Kidney epithelial cell (primary cell): ENCODE measurements around the gene HSD11B1L. TPM values are rescaled to one million over a fixed set of nuclear protein-coding genes. Genes with fewer than 3 reads are reported as not detected.
A peak's percentile ranks its signal among the peaks of the same experiment; 100 is the strongest.

Experiments used
- DNase-seq: peaks from one replicate; pipeline ENCODE4 v3.0.0-alpha.2; 2010; ENCODE audit warnings: low read depth
- H3K27me3 ChIP-seq: 2 replicates; pipeline ENCODE4 v1.6.0; 2011; ENCODE audit warnings: low read length; ENCODE audit not compliant: control insufficient read depth, insufficient read depth
- H3K36me3 ChIP-seq: 2 replicates; pipeline ENCODE4 v1.5.1; 2011; ENCODE audit warnings: low read length; ENCODE audit not compliant: control insufficient read depth, insufficient read depth
- H3K4me3 ChIP-seq: 2 replicates; pipeline ENCODE4 v1.5.1; 2011; ENCODE audit warnings: low read depth, mild to moderate bottlenecking, control low read depth, low read length
- CTCF ChIP-seq: IDR thresholded peaks from 2 replicates; pipeline ENCODE4 v1.5.1; 2011; ENCODE audit warnings: mild to moderate bottlenecking, moderate library complexity, low read length, control low read depth, inconsistent platforms; ENCODE audit not compliant: insufficient read depth, poor library complexity, severe bottlenecking
- total RNA-seq: library from RNA; depleted of rRNA; stranded (reverse); fragments of >200 nt; gene quantifications from 2 replicates; pipeline ENCODE4 v1.2.3, GENCODE V29; 2015

Gene HSD11B1L
- total RNA-seq, 1 donor from 2014 or later: 7.4 TPM

- Histone ChIP-seq H3K36me3 (peaks cover 4% of the 10 kb centered on the region), H3K27me3 (no peaks in the 10 kb centered on the region), H3K4me3 (peak within 1 kb of the TSS; percentile 96)
- peak; percentile 96 for TF ChIP-seq CTCF
- peak; percentile 71 for DNase-seq
These were observed 9.5 kb downstream of the HSD11B1L start, which contains the start of gene RPL36 for GRCh38 chr19:5690125-5690954. Gene RPL36 (plus strand): TSS chr19:5690295. CDS start chr19:5690508, 213 bp downstream.

GRCh38 chr19:5690955-5691821, 10.4 kb downstream of the HSD11B1L start:
- H3K36me3 ChIP-seq: peaks cover 4% of the 10 kb centered on the region
- no peaks in the 10 kb centered on the region for H3K27me3 ChIP-seq
- H3K4me3 ChIP-seq: peak overlapping the region; percentile 96
- TF ChIP-seq CTCF: no peak
- no peak for DNase-seq

- DNase-seq: no peak
- TF ChIP-seq CTCF: no peak
- peaks cover 4% of the 10 kb centered on the region for H3K36me3 ChIP-seq
- H3K4me3 ChIP-seq: peak overlapping the region; percentile 96
- H3K27me3 ChIP-seq: no peaks in the 10 kb centered on the region
These were observed 11.2 kb downstream of the HSD11B1L start for GRCh38 chr19:5691822-5692722.

- no peak for TF ChIP-seq CTCF
- H3K4me3 ChIP-seq: no peak overlapping the region
- no peaks in the 10 kb centered on the region for H3K27me3 ChIP-seq
- no peak for DNase-seq
- peaks cover 4% of the 10 kb centered on the region for H3K36me3 ChIP-seq
These were observed 11.9 kb downstream of the HSD11B1L start for GRCh38 chr19:5692723-5693194.
